HTERT RPE-1 (cell line): ENCODE measurements around the gene CA5A.
"Not testable (repeated sequence)": the region's sequence is repeated elsewhere in the genome, so short reads cannot be mapped to it uniquely, and the experiment has no call there.

Experiments
- in situ Hi-C: fragments of 300-500 bp; cut with MboI; formaldehyde crosslinking; loops from 4 replicates; pipeline ENCODE4 v1.14.3; 2020; ENCODE audit warnings: low sequenced_read_pairs

Gene CA5A

DNA sequence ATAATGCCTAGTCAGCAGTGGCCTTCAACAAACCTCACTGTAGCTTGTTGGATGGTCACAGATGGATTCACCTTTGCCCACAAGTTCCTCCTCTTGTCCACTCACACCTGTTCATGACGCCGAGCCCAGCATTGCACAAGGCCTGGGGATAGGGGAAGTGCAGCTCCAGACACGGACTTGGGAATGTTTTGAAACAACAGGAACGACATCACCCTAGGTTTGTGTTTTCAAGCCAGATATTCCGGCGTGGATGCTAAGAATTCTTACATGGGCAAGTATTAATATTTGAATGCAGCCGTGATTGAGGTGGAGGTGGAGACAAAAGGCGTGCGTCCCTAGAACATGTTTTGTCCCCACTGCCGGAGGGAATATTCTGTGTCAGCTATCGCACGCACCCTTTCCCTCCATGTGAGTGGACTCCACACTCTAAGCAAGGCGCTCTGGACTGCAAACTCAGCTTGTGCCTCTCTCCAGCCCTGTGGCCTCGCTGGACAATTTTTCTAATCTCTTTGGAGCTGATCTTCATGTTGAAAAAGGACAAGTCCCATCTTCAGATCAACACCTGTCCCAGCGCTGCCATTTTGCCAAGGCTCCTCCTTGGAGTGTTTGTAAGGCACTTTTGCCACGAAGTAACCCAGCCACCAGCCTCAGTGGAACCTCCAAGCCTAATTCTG, 12.9 kb upstream of the CA5A start:
- in situ Hi-C loops = no loop called here

- in situ Hi-C loops = no loop called here
Measured at GRCh38 chr16:87948735-87949070, 12.4 kb upstream of the CA5A start.

- in situ Hi-C loops = no loop called here
Measured at GRCh38 chr16:87948119-87948545, 11.8 kb upstream of the CA5A start.

GRCh38 chr16:87947356-87948118, 11.2 kb upstream of the CA5A start:
- in situ Hi-C loops = no loop called here

DNA sequence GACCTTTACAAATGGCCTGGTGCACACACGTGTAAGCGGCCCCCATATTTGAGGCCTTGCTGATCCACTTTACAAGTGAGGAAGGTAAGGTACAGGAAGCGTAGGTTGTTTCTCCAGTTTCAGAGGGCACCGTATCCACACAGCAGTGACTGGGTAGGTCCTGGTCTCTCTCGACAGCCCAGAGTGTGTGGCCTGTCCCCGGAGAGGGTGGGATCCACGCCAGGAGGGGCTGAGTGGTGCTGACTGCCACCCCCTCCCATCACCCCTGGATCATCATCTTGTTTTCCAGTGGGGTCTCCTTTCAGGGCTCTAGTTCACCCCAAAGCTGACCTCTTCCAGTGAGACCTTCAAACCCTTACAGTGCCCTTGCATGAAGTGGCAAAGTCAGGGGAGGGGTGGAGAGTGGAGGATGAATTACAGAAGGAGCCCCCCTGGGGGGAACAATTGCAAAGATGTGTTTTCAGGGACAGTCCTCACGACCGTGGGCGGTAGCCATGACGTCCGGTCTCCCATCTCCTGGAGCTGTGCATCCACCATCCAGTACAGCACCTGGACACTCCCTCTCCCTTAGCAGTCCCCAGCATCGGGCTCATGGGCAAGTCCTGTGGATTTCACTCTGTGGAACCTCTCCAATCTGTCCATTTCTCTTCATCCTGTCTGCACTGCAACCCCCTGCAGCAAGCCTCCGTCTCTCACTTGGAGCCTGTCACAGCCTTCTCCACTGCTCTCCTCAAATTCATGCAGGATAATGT, 10.4 kb upstream of the CA5A start:
- in situ Hi-C loops = no loop called here

DNA sequence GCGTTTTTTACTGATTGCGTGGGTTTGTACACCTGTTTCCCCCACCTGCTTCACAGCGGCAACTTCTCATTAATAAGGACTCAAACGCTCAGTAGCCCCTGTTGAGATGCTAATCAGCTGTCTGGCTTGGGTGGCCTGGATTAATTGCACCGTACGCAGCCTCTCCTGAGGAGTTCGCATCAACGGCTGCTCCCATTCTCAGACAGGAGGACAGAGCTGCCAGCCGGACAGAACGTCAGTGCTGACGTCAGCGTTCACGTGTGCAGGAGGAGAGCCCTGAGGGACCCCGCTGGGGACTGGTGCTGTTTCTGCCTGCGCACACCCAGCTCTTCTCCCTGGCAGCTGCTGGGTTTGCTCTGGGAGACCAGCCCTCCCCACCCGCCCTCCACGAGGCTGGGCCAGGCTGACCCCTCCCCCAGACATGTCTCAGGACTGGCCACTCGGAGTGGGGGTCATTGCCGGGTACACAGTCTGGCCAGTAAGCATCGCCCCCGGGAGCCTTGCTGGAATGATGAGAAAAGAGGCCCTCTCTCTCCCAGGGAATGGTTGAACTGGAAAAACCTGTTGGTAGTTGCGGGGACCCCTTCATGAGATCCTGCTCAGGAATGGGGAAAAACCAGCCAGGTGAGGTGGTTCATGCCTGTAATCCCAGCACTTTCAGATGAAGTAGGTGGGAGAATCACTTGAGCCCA, 9.2 kb upstream of the CA5A start:
- in situ Hi-C loops = no loop called here

DNA sequence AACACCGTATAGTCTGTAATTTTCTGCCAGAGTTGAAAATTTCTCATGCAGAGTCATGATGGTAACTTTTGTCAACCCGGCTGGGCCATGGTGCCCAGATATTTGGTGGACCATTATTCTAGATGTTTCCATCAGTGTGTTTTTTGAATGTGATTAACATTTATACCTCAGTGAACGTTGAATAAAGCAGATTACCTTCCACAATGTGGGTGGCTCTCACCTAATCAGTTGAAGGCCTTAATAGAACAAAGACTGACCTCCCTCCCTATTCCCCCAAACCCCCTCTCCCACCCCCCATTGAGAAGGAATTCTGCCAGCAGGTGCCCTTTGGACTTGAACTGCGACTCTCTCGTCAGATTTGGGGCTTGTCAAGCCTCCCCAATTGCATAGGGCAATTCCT, 6.4 kb upstream of the CA5A start:
- in situ Hi-C loops = no loop called here

DNA sequence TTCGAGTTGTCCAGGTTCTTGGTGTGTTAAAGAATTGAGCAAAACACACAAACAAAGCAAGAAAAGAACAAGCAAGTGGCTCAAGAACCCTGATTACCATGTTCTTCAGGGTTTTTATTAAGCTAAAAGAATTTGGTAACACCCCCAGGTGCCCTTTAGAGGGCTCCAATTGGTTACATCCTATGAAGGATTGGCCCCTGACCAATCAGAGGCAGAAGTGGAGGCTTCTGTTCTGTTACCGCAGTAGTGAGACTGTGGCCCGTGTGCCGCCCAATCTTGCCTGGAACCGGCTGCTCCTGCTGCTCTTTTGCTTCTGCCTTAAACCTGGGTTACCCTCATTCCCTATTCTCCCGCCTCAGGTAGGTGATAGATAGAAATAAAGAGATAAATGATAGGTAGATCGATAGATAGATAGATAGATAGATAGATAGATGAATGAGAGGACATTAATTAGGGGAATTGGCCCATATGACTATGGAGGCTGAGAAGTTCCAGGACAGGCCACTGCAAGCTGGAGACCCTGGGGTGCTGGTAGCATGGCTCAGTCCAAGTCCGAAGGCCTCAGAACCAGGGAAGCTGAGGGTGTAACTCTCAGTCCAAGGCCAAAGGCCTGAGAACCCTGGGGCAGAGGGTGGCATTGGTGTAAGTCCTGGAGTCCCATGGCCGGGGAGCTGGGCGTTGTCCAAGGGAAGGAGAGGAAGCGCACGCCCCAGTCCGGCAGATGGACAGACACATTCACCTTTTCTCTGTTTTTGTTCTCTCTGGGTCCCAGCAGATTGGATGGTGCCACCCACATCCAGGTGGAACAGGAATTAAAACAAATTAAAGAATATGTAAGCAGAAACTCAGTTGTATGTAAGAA, 3.5 kb upstream of the CA5A start:
- in situ Hi-C loops = no loop called here

GRCh38 chr16:87938412-87938949, 2.2 kb upstream of the CA5A start:
- in situ Hi-C loops = no loop called here

DNA sequence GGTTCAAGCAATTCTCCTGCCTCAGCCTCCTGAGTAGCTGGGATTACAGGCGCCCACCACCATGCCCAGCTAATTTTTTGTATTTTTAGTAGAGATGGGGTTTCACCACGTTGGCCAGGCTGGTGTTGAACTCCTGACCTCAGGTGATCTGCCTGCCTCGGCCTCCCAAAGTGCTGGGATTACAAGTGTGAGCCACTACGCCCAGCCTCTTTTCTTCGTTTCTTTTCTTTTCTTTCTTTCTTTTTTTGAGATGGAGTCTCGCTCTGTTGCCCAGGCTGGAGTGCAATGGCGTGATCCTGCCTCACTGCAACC, 858 bp upstream of the CA5A start:
- in situ Hi-C loops = not testable (repeated sequence)

DNA sequence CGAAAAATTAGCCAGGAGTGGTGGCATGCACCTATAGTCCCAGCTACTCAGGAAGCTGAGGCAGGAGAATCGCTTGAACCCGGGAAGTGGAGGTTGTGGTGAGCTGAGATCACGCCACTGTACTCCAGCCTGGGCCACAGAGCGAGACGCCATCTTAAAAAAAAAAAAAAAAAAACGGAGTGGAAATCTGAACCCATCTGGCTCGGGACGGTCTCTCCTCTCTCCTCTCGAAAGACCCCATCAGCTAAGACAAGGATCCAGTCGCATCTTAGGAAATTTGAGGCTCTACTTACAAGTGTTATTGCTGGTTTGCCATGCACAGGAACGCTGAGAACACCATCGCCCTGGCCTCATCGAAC, 334 bp downstream of the CA5A start:
- in situ Hi-C loops = not testable (repeated sequence)

DNA sequence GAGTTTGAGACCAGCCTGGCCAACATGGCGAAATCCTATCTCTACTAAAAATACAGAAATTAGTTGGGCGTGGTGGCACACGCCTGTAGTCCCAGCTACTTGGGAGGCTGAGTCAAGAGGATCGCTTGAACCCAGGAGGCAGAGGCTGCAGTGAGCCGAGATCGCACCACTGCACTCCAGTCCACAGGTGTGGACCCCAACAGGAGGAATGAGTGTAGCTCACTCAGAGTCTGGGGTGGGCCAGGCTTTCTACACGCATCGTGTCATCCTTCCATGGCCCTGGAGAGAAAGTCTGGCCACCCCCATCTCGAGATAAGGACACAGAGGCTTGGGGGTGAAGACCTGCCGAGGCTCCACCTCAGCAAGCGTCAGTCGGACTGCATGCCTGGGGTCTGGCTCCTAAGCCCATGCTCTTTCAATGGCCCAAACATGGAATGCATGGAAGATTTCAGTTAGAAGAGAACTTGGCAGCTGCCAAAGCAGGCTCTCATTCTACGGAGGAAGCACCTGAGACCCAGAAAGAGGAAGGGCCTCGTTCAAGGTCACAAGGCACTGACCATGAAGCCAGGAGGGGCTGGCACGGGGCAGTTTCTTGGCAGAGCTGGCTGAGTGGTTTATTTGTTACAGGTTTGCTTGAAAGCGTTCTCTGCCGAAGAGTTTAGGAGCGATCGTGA, 1.4 kb downstream of the CA5A start:
- in situ Hi-C loops = not testable (repeated sequence)

- in situ Hi-C loops = no loop called here
Measured at GRCh38 chr16:87933140-87933495, 3.2 kb downstream of the CA5A start.

- in situ Hi-C loops = not testable (repeated sequence)
Measured at GRCh38 chr16:87932475-87933139, 3.7 kb downstream of the CA5A start.

- in situ Hi-C loops = no loop called here
Measured at GRCh38 chr16:87931504-87931903, 4.8 kb downstream of the CA5A start.

- in situ Hi-C loops = no loop called here
Measured at GRCh38 chr16:87930456-87930855, 5.9 kb downstream of the CA5A start.

DNA sequence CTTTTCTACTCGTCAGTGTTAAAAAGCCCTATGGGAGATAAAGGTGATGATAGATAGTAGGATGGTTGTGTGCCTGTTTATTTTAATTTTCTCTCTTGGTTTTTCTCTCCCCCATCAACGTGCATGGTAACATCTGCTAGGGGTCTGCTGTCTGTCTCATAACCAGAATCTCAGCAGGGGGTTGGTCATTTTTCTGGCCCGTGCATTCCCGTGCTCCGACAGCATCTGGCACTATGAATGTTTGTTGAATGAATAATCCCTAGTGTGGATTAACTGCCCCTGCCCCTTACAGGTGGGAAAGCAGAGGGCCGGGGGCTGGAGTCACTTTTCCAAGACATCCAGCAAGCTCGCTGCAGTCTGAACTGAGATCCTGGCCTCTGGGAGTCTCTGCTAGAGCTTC, 6.3 kb downstream of the CA5A start:
- in situ Hi-C loops = no loop called here

GRCh38 chr16:87927195-87927562, 9.2 kb downstream of the CA5A start:
- in situ Hi-C loops = no loop called here
